HG03045 (cell line): ENCODE results near the gene PPM1B.
"Not testable (repeated sequence)": the region's sequence is repeated elsewhere in the genome, so short reads cannot be mapped to it uniquely, and the experiment has no call there.

Source experiments
- ATAC-seq: cut with Tn5 transposase; IDR thresholded peaks from one replicate; pipeline ENCODE4 v1.9.1; 2021; ENCODE audit warnings: mild to moderate bottlenecking, moderate library complexity; ENCODE audit not compliant: unreplicated experiment

The PPM1B gene

GRCh38 chr2:44195714-44196113, 27.0 kb downstream of the PPM1B start:
- ATAC-seq = no peak

- no peak for ATAC-seq
Measured at GRCh38 chr2:44197816-44198215, 29.1 kb downstream of the PPM1B start.

- no peak for ATAC-seq
Measured at GRCh38 chr2:44200011-44200410, 31.3 kb downstream of the PPM1B start.

GRCh38 chr2:44200759-44201158, 32.1 kb downstream of the PPM1B start:
- no peak for ATAC-seq

- no peak for ATAC-seq
Measured at GRCh38 chr2:44201648-44202165, 33.0 kb downstream of the PPM1B start.

GRCh38 chr2:44203542-44203941, 34.9 kb downstream of the PPM1B start:
- no peak for ATAC-seq

GRCh38 chr2:44205169-44205568, 36.5 kb downstream of the PPM1B start:
- no peak for ATAC-seq

GRCh38 chr2:44207102-44207501, 38.4 kb downstream of the PPM1B start:
- no peak for ATAC-seq

GRCh38 chr2:44207648-44208047, 39.0 kb downstream of the PPM1B start:
- not testable (repeated sequence) for ATAC-seq

GRCh38 chr2:44210362-44210761, 41.7 kb downstream of the PPM1B start:
- ATAC-seq = no peak

GRCh38 chr2:44211183-44211582, 42.5 kb downstream of the PPM1B start:
- no peak for ATAC-seq

- no peak for ATAC-seq
Measured at GRCh38 chr2:44212302-44212701, 43.6 kb downstream of the PPM1B start.

GRCh38 chr2:44215827-44216226, 47.2 kb downstream of the PPM1B start:
- no peak for ATAC-seq

GRCh38 chr2:44218771-44219170, 50.1 kb downstream of the PPM1B start:
- ATAC-seq = no peak

- no peak for ATAC-seq
Measured at GRCh38 chr2:44226753-44227152, 58.1 kb downstream of the PPM1B start.

GRCh38 chr2:44230378-44230777, 61.7 kb downstream of the PPM1B start:
- no peak for ATAC-seq

- ATAC-seq = no peak
Measured at GRCh38 chr2:44233450-44234128, 64.9 kb downstream of the PPM1B start.

- ATAC-seq = no peak
Measured at GRCh38 chr2:44237221-44237620, 68.5 kb downstream of the PPM1B start.

- no peak for ATAC-seq
Measured at GRCh38 chr2:44242904-44243303, 74.2 kb downstream of the PPM1B start.

- no peak for ATAC-seq
Measured at GRCh38 chr2:44244135-44244871, 75.6 kb downstream of the PPM1B start.

- no peak for ATAC-seq
Measured at GRCh38 chr2:44245083-44245861, 76.6 kb downstream of the PPM1B start.

GRCh38 chr2:44246436-44246835, 77.8 kb downstream of the PPM1B start:
- ATAC-seq = no peak
